ENCODE data around the gene CTNNA2.
A peak's percentile ranks its signal among the peaks of the same experiment; 100 is the strongest.

The CTNNA2 gene

DNA sequence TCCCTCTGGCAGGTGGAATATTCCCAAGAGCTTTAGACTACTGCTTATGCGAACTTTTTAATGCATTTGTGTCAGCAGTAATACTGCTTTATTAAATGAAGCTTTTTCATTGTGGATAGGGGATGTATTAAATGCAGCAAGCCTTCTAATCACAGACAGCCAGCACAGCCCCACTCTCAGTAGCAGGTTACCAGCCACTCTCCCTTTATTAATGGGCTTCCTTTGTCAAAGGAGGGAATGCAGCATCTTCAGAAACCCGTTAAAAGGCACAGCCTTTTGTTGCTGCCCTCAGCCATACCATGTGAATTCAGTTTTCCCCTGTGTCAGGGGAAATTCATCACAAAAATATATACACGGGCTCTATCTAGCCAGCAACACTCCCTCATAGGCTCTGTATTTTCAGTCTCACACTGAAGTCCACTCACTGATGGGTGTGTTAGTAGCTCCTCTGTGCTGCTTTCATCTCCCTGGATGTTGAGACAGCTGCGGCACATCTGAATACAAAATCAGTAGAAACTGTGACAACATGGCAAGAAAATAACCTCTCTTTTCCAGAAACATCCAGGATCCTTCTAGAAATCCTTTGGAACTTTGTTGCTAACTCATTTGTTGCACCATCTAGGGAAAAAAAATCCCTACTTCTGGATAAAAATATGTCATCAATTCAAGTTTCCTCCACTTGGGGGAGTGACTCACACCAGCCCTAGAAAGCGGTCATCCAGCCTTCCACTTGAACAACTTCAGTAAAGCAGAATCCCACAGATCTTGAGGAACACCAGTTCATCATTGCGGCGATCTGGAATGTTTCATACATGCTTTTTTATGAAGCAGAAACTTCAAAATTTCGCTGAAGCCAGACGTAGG lies 743.3 kb downstream of the CTNNA2 start:
- FAIRE-seq, result no peak
- DNase-seq (ENCODE audit: low spot score), result peak; percentile 40

- FAIRE-seq (no peak), DNase-seq (ENCODE audit: low spot score) (no peak)
Observed at GRCh38 chr2:80256782-80257167, 743.9 kb downstream of the CTNNA2 start.

DNA sequence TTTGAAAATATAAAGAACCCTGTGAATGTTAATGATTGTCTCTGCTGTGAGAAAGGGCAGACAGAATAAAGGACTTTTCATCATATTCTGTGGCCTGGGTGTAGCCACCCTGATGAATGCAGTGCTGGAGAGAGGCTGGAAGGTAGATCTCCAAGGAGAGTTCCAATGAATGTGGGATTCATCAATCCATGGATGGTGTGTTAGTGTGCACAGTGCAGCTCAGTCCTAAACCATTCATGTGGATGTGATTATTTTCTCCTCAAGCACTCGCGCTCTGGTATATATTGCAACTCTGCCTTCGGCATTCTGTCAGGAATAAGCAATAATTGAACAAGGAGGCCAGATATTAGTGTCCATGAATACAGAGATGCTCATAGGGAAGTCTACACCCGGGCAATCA lies 744.6 kb downstream of the CTNNA2 start:
- FAIRE-seq (no peak), DNase-seq (ENCODE audit: low spot score) (no peak)

GRCh38 chr2:80258341-80258740 lies 745.5 kb downstream of the CTNNA2 start:
- FAIRE-seq (no peak), DNase-seq (ENCODE audit: low spot score) (no peak)

GRCh38 chr2:80258793-80259192 lies 745.9 kb downstream of the CTNNA2 start:
- no peak for DNase-seq (ENCODE audit: low spot score)
- FAIRE-seq, result no peak

GRCh38 chr2:80259292-80259691 lies 746.4 kb downstream of the CTNNA2 start:
- no peak for FAIRE-seq
- no peak for DNase-seq (ENCODE audit: low spot score)

DNA sequence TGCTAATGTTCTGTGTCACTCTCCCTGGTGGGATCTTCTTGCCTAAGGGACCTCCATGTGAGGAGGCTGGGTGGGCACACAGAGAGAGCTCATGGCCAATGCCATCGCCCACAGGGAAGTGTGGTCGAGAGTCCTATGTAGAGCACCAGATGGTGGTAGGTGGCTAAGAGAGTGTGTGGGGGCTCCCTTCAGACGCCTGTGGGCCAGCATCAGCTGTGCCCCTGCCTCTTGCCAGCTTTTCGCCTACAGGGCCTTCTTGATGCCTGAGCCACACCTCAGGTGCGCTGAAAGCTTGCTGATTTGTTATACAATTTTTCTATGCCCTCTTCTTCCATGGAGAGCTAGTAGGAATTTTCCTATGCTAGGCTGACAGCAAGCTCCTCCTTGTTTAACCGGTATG lies 753.4 kb downstream of the CTNNA2 start:
- DNase-seq (ENCODE audit: low spot score) (no peak), FAIRE-seq (no peak)

DNA sequence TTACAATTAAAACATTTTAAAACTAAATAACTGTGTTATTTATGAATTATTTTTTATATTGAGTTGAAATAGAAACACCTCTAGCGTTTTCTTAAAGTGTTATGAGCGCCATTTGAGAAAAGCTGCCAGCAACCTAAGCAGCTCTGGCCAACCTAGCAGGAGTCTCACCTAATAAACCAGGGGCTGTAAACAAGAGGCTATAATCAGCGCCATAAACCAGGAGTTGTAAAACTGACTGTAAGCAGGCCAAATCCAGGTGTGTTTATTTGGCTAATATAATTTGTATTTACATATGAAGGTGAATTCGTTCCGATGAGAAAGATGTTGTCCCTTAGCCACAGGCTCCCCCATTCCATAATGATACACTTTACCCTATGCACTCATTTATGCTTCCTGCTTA lies 757.0 kb downstream of the CTNNA2 start:
- peak; percentile 44 for FAIRE-seq
- DNase-seq (ENCODE audit: low spot score), result no peak

GRCh38 chr2:80280598-80280997 lies 767.7 kb downstream of the CTNNA2 start:
- no peak for FAIRE-seq
- no peak for DNase-seq (ENCODE audit: low spot score)

- FAIRE-seq, result no peak
- DNase-seq (ENCODE audit: low spot score), result no peak
Observed at GRCh38 chr2:80281049-80281448, 768.2 kb downstream of the CTNNA2 start.

GRCh38 chr2:80288576-80288975 lies 775.7 kb downstream of the CTNNA2 start:
- FAIRE-seq (no peak), DNase-seq (ENCODE audit: low spot score) (no peak)

DNA sequence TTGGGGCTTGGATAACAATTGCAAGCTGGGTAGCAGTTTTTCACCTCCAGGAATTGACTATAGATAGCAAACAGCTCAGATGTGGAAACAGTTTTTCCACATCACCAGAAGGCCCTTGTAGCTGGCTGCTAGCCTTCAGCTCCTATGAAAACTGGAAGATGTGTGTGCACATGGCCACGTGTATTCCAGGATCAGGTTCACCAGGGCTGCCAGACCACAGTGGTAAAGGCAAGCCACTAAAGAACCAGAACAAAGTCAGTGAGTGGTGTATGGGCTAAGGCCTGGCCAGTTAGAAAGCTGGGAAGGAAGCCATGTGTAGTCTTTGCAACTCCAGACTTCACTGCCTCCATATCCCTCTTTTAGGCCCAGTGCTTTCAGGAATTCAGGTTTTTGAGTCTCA lies 778.8 kb downstream of the CTNNA2 start:
- FAIRE-seq (no peak), DNase-seq (ENCODE audit: low spot score) (no peak)

- FAIRE-seq (no peak), DNase-seq (ENCODE audit: low spot score) (no peak)
Observed at GRCh38 chr2:80292474-80292873, 779.6 kb downstream of the CTNNA2 start.

DNA sequence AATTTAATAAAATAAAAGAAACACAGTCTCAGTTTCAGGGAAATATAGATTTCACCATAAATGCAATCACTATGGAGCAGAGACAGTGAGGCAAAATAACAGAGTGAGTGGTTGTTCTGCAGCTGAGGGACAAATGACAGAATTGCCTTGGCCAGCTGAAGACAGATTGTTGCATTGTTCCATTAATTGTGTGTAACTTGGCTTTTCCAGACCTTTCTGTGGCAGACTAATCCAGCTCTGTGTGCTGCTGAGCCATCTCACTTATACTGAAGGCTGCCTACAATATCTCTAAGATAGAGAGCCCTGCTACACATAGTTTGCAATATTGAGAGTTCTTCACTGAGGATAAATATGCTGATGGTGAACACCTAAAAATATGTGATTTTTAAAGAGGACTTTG lies 780.2 kb downstream of the CTNNA2 start:
- DNase-seq (ENCODE audit: low spot score) (no peak), FAIRE-seq (no peak)

- DNase-seq (ENCODE audit: low spot score) (no peak), FAIRE-seq (no peak)
Observed at GRCh38 chr2:80298954-80299353, 786.1 kb downstream of the CTNNA2 start.

DNA sequence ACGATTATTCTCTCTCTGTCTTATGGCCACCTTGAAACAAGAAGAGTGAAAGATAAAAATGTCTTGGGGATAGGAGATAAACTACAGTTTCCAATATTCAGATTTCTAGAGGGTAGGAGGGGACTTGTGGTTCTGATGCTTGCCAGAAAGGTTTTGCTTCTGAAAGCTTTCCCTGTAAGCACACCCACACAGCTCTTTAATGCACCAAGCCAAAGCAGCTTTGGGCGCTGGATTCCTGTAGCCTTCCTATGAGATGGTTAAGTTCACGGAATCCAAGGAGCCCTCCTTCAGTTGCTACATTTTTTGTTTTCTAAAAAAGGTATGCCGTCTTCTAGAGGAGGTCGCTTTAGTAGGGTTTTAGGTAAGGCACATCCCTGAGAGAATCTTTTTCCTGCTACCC lies 786.8 kb downstream of the CTNNA2 start:
- FAIRE-seq, result no peak
- no peak for DNase-seq (ENCODE audit: low spot score)

- no peak for FAIRE-seq
Observed at GRCh38 chr2:80300346-80300745, 787.5 kb downstream of the CTNNA2 start.

GRCh38 chr2:80300954-80301353 lies 788.1 kb downstream of the CTNNA2 start:
- DNase-seq (ENCODE audit: low spot score), result no peak
- no peak for FAIRE-seq

More at GRCh38 chr2:80300346-80300745, 787.5 kb downstream of the CTNNA2 start:
- DNase-seq (ENCODE audit: low spot score), result no peak

GRCh38 chr2:80302001-80302313 lies 789.1 kb downstream of the CTNNA2 start:
- no peak for FAIRE-seq

DNA sequence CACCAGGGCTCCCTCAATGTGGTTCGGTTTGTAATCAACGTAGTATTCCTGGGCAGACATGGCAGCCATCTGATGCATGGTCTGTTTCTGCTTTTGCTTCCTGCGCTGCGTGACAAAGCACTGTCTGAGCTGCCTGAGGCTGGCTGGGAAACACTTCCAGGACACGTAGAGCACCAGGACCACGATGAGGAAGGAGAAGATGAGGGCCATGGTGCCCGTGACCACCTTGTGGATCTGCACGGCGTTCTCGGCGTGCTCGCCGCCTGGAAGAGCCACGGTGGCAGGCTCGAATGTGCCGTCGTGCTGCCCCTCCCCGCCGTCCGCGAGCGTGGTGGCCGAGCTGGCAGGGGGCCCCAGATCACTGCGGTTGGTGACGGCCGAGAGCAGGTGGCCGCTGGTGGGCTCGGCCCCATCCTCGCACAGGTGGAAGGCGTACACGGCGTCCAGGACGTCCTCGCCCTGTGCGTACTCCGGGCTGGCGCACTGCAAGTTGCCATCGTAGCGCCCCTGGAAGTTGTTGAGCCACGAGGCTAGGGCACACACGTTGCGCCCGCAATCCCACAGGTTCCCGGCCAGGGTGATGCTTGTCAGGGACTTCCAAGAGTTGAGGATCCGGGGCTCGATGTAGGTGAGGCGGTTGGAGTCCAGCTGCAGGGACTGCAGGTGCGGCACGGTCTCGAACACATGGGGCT lies 789.6 kb downstream of the CTNNA2 start:
- no peak for FAIRE-seq
- no peak for DNase-seq (ENCODE audit: low spot score)

More at GRCh38 chr2:80302001-80302313, 789.1 kb downstream of the CTNNA2 start:
- DNase-seq (ENCODE audit: low spot score), result no peak

GRCh38 chr2:80303006-80303908 lies 790.4 kb downstream of the CTNNA2 start:
- FAIRE-seq, result no peak
- no peak for DNase-seq (ENCODE audit: low spot score)
